ENCODE results near the gene PTMA.

GRCh38 chr2:231668981-231669380 is 39.3 kb upstream of the PTMA start:
- TF ChIP-seq, protein P1, sequence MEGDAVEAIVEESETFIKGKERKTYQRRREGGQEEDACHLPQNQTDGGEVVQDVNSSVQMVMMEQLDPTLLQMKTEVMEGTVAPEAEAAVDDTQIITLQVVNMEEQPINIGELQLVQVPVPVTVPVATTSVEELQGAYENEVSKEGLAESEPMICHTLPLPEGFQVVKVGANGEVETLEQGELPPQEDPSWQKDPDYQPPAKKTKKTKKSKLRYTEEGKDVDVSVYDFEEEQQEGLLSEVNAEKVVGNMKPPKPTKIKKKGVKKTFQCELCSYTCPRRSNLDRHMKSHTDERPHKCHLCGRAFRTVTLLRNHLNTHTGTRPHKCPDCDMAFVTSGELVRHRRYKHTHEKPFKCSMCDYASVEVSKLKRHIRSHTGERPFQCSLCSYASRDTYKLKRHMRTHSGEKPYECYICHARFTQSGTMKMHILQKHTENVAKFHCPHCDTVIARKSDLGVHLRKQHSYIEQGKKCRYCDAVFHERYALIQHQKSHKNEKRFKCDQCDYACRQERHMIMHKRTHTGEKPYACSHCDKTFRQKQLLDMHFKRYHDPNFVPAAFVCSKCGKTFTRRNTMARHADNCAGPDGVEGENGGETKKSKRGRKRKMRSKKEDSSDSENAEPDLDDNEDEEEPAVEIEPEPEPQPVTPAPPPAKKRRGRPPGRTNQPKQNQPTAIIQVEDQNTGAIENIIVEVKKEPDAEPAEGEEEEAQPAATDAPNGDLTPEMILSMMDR (IDR thresholded peaks at IDR 0.05; ENCODE audit: low read depth, low read length) = no peak
- no peak for TF ChIP-seq EZH2phosphoT487 (IDR thresholded peaks at IDR 0.05; ENCODE audit: low read depth)

Data from OCI-LY3 (cell line).